ENCODE data around the gene JMJD1C.

Gene JMJD1C

DNA sequence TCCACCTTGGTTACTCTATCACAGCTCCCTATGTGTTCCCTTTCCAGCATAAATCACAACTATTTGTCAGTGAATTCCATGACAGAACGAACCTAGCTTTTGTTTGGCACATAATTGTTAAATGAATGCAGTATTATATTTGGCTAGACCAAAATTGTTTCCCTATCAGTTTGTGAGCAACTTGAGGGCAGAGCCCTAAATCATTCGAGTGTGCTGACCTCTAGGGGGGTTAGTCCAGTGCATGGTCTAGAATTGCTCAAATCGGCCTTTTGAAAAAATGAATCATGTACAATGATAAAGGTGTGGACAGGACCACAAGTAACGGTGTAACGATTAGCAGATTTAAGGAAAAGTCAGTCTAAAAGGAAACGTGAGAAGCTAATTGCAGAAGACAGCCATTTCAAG, 333.1 kb downstream of the JMJD1C start:
- DNase-seq (ENCODE audit: low read depth) = no peak

DNA sequence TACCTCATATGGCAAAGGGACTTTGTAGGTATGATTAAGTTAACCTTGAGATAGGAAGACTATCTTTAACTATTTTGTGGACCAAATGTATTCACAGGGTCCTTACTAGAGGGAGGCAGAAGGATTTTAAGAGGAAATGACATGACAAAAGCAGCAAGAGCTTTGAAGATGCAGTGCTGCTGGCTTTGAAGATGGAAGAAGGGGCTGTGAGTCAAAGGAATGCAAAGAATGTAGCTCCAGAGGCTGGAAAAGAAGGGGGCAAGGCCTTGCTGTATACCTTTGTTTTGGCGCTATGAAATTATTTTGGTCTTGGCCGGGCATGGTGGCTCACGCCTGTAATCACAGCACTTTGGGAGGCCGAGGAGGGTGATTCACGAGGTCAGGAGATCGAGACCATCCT, 335.9 kb downstream of the JMJD1C start:
- DNase-seq (ENCODE audit: low read depth) = no peak

DNA sequence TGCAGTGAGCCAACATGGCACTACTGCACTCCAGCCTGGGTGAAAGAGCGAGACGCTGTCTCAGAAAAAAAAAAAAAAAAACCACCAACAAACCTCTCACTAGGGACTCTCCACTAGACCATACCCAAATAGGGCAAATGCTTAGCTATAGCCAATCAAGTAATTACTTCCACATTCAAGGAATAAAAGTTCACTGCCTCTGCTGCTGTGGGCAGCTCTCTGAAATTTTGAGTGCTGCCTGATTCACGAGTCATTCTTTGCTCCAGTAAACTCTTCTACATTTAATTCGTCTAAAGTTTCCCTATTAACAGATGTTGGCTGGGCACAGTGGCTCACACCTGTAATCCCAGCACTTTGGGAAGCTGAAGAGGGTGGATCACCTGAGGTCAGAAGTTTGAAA, 337.3 kb downstream of the JMJD1C start:
- peak; percentile 27 for DNase-seq (ENCODE audit: low read depth)

DNA sequence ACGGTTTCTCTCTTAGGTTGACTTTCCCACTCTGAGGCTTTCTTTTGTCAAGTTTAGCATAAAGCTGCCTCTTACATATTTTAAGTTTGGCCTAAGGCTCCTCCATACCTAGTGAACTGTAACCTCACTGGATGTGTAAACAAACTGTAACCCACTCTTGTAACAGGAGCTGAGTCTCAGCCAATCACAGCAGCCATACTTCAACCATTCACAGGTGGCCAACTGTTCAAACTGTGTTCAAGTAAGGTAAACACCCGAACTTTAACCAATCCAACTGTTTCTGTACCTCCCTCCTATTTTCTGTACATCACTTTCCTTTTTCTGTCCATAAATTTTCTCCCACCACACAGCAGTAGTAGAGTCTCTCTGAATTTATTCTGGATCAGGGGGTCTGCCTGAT, 340.3 kb downstream of the JMJD1C start:
- no peak for DNase-seq (ENCODE audit: low read depth)

GRCh38 chr10:63123727-63124362, 341.9 kb downstream of the JMJD1C start:
- DNase-seq (ENCODE audit: low read depth) = no peak

GRCh38 chr10:63120554-63120953, 345.2 kb downstream of the JMJD1C start:
- peak; percentile 93 for DNase-seq (ENCODE audit: low read depth)

GRCh38 chr10:63119041-63119440, 346.7 kb downstream of the JMJD1C start:
- DNase-seq (ENCODE audit: low read depth) = no peak
